Heart left ventricle (tissue), 16 donors: ENCODE measurements around the gene MT2A. TPM values are rescaled to one million over a fixed set of nuclear protein-coding genes. Genes with fewer than 3 reads are reported as not detected.

Source experiments
- ATAC-seq, 4 donors: fragments of 200-7000 bp; cut with Tn5 transposase; one replicate each; pipeline ENCODE4 v1.9.1; 2020 to 2022; ENCODE audit warnings: moderate library complexity in 4 of 4, mild to moderate bottlenecking in 3 of 4, moderate number of reproducible peaks in 1 of 4
- DNase-seq, 5 donors: peaks; one replicate each; pipeline ENCODE4 v3.0.0-alpha.2; 2020
- H3K27ac ChIP-seq, 12 donors: fragments of 200-600 bp; sonication (generic) in 4 of 12; one replicate each; pipeline versions ENCODE4 v1.5.0 to v1.8.0; 2016 to 2022; ENCODE audit warnings: mild to moderate bottlenecking in 2 of 12
- H3K27me3 ChIP-seq, 9 donors: fragments of 200-600 bp; sonication (generic) in 2 of 9; one replicate each; pipeline versions ENCODE4 v1.5.1 to v1.8.0; 2016 to 2022; ENCODE audit warnings: mild to moderate bottlenecking in 3 of 9
- H3K36me3 ChIP-seq, 9 donors: fragments of 200-600 bp; sonication (generic) in 2 of 9; one replicate each; pipeline versions ENCODE4 v1.5.0 to v1.8.0; 2018 to 2022; ENCODE audit warnings: mild to moderate bottlenecking in 2 of 9
- H3K4me1 ChIP-seq, 12 donors: fragments of 200-600 bp; sonication (generic) in 4 of 12; one replicate each; pipeline versions ENCODE4 v1.5.0 to v1.8.0; 2016 to 2022; ENCODE audit warnings: mild to moderate bottlenecking in 3 of 12
- H3K4me3 ChIP-seq, 12 donors: fragments of 200-600 bp; sonication (generic) in 4 of 12; one replicate each; pipeline versions ENCODE4 v1.5.0 to v1.8.0; 2017 to 2022; ENCODE audit warnings: mild to moderate bottlenecking in 9 of 12, moderate library complexity in 4 of 12
- H3K9me3 ChIP-seq, 12 donors: fragments of 200-600 bp; sonication (generic) in 4 of 12; one replicate each; pipeline versions ENCODE4 v1.5.0 to v1.8.0; 2016 to 2022; ENCODE audit warnings: mild to moderate bottlenecking in 1 of 12
- CTCF ChIP-seq, 12 donors: fragments of 200-600 bp; sonication (generic) in 4 of 12; IDR thresholded peaks; one replicate each; pipeline versions ENCODE4 v1.5.0 to v1.8.0; 2018 to 2022; ENCODE audit warnings: antibody characterized with exemption in 12 of 12, mild to moderate bottlenecking in 5 of 12
- POLR2A ChIP-seq, 2 donors: fragments of 450-650 bp; IDR thresholded peaks; one replicate each; pipeline ENCODE4 v1.6.1; 2017; ENCODE audit warnings: antibody characterized with exemption in 2 of 2, mild to moderate bottlenecking in 2 of 2, moderate library complexity in 2 of 2
- WGBS, 4 donors: extraction: QIAGEN DNeasy Blood & Tissue Kit in 2 of 4; methylation state at CpG; one replicate each; pipeline versions ENCODE4 v1.1.5 to v1.1.7; 2013 to 2018; 5-methylcytosine and 5-hydroxymethylcytosine counted together
- intact Hi-C, 10 donors: fragments of 100-400 bp; cut with DNase I; formaldehyde crosslinking; loops; one replicate each; pipeline versions ENCODE4 v1.11.1 to v1.14.2; 2022
- polyA plus RNA-seq, 2 donors: library from polyadenylated mRNA; stranded (reverse); fragments of 200-250 nt; gene quantifications; one replicate each; pipeline ENCODE4 v1.2.3, GENCODE V29; 2013
- total RNA-seq, 9 donors: library from RNA; depleted of rRNA in 2 of 9; stranded (reverse); fragments of >200 nt in 2 of 9; fragmentation: NEBNext Ultra II Directional in 3 of 9; extraction: Animal tissue kit (Norgen Biotek cat#: 25700) in 3 of 9; gene quantifications; one replicate each; pipeline versions ENCODE4 v1.1.0 to v1.2.4, GENCODE V29; 2016 to 2023
- donor health status: ischemic (EF 13 %, LVEDD 7.1; RV severe dilation, severe dysfunction).
- donor health status: healthy with polysubstance abuse.
- donor health status: DM: no; HTN: yes; CAD: no.
- donor health status: DM: no; HTN: no; CAD: no.
- donor health status: ischemic (EF 25% LVEDD 6.9; RV normal size, moderate dysfunction).
- donor health status: ischemic (EF 25% LVEDD 5.7; RV mildly dilated, moderate dysfunction).
- donor health status: healthy.
- donor health status: DM: yes; HTN: yes; CAD: no.
- donor health status: ischemic (EF 35%, LVEDD 5.7; RV mildly dilated, moderate dysfunction).
- donor health status: nonischemic (EF 11% LVEDD 7.7; RV severe dilation, severe dysfunction).
- donor health status: DM: yes; HTN: yes; CAD: no.
- donor health status: PGD.
- donor health status: ischemic (EF 29% LVEDD 5.4; RV normal size, mild dysfunction).
- donor health status: nonischemic (EF 23%, LVEDD 6.1; RV moderate dilation, normal function).

The MT2A gene
- total and polyA plus RNA-seq, 11 donors, result 44.3 to 318 (median 125) TPM

- WGBS, 4 donors, result 2 to 3% (median 2%) methylated on average over 19 to 21 of the region's 21 CpGs
- ATAC-seq (no peak), DNase-seq (peak in 1 of 5 donors; percentile 36)
- intact Hi-C loops, result loop anchor here (1.0 to 10.0 kb wide), 11 partner anchors 16 to 176 kb away; partner anchors contain the start of genes MT1X (in 8 of the 10), MT1E (in 3 of the 10) and MT1A (in 1 of the 10)
- Histone ChIP-seq H3K36me3 (no peaks in the 10 kb centered on the region), H3K27me3 (no peaks in the 10 kb centered on the region), H3K4me3 (peak overlapping the region; percentile 58 to 87 (median 71)), H3K4me1 (peaks cover 9 to 67% (median 57%) of the 10 kb centered on the region in 12 donors), H3K9me3 (no peaks in the 10 kb centered on the region), H3K27ac (peak overlapping the region; percentile 86 to 99 (median 96))
- TF ChIP-seq CTCF (IDR thresholded peaks at IDR 0.05), result peak in 3 of 12 donors; percentile 16 to 38 (median 30)
- no peak for TF ChIP-seq POLR2A (IDR thresholded peaks at IDR 0.05)
These were observed 585 bp downstream of the MT2A start for GRCh38 chr16:56608876-56609462.

- intact Hi-C loops, result loop anchor here (1.0 to 10.0 kb wide), 10 partner anchors 15 to 175 kb away; partner anchors contain the start of genes MT1X (in 7 of the 10), MT1E (in 3 of the 10) and MT1A (in 1 of the 10)
- H3K4me3 ChIP-seq, result peak overlapping the region; percentile 58 to 87 (median 71)
- H3K9me3 ChIP-seq, result no peaks in the 10 kb centered on the region
- ATAC-seq, result peak in 2 of 4 donors; percentile 6 to 14
- no peaks in the 10 kb centered on the region for H3K36me3 ChIP-seq
- H3K27ac ChIP-seq, result peak overlapping the region; percentile 86 to 99 (median 96)
- 2 to 6% (median 3%) methylated on average over 6 of the region's 6 CpGs for WGBS, 4 donors
- H3K4me1 ChIP-seq, result peaks cover 9 to 67% (median 57%) of the 10 kb centered on the region in 12 donors
- peak in 4 of 5 donors; percentile 77 to 83 (median 78) for DNase-seq
- TF ChIP-seq CTCF (IDR thresholded peaks at IDR 0.05) (peak in 1 of 12 donors; percentile 3), POLR2A (IDR thresholded peaks at IDR 0.05) (no peak)
- H3K27me3 ChIP-seq, result no peaks in the 10 kb centered on the region
These were observed 1.1 kb downstream of the MT2A start for GRCh38 chr16:56609463-56609921.

- peak in 3 of 4 donors; percentile 5 to 16 (median 8) for ATAC-seq
- no peaks in the 10 kb centered on the region for H3K9me3 ChIP-seq
- H3K36me3 ChIP-seq, result no peaks in the 10 kb centered on the region
- H3K27me3 ChIP-seq, result no peaks in the 10 kb centered on the region
- H3K4me3 ChIP-seq, result peak overlapping the region in 11 of 12 donors; percentile 59 to 87 (median 71)
- 7 to 26% (median 19%) methylated on average over 10 of the region's 10 CpGs for WGBS, 4 donors
- peak overlapping the region; percentile 86 to 99 (median 96) for H3K27ac ChIP-seq
- peak in 3 of 5 donors; percentile 39 to 53 (median 53) for DNase-seq
- intact Hi-C loops, result loop anchor here in 1 of 10 donors (2.0 kb wide), 1 partner anchor 17 kb away; no protein-coding TSS in a partner anchor
- peaks cover 9 to 67% (median 57%) of the 10 kb centered on the region in 12 donors for H3K4me1 ChIP-seq
- TF ChIP-seq POLR2A (IDR thresholded peaks at IDR 0.05) (peak in 1 of 2 donors; percentile 17), CTCF (IDR thresholded peaks at IDR 0.05) (no peak)
These were observed 1.7 kb downstream of the MT2A start for GRCh38 chr16:56610017-56610608.
